BE2C (cell line): ENCODE measurements around the gene FRK.
"Not testable (repeated sequence)": the region's sequence is repeated elsewhere in the genome, so short reads cannot be mapped to it uniquely, and the experiment has no call there.

Source experiments
- DNase-seq: peaks from one replicate; pipeline ENCODE4 v3.0.0-alpha.2; 2020
- H3K27me3 ChIP-seq: fragments of 250-450 bp; sonication (Bioruptor Pico); 2 replicates; pipeline ENCODE4 v1.5.1; 2020; ENCODE audit warnings: mild to moderate bottlenecking
- H3K36me3 ChIP-seq: fragments of 250-450 bp; sonication (Bioruptor Pico); 2 replicates; pipeline ENCODE4 v1.5.1; 2020; ENCODE audit warnings: mild to moderate bottlenecking
- H3K4me1 ChIP-seq: fragments of 250-450 bp; sonication (Bioruptor Pico); 2 replicates; pipeline ENCODE4 v1.5.1; 2020
- H3K4me3 ChIP-seq: 2 replicates; pipeline ENCODE4 v1.5.1; 2011; ENCODE audit warnings: low read depth, low read length
- H3K9me3 ChIP-seq: fragments of 250-450 bp; sonication (Bioruptor Pico); 2 replicates; pipeline ENCODE4 v1.5.1; 2020
- TF ChIP-seq, protein P1 (sequence below): IDR thresholded peaks from 2 replicates; pipeline ENCODE4 v1.5.1; 2012; ENCODE audit warnings: mild to moderate bottlenecking, low read depth, low read length

FRK gene

GRCh38 chr6:115971785-115972184, 88.9 kb downstream of the FRK start:
- Histone ChIP-seq H3K36me3 (no peaks in the 10 kb centered on the region), H3K4me1 (no peaks in the 10 kb centered on the region), H3K9me3 (no peaks in the 10 kb centered on the region), H3K27me3 (no peaks in the 10 kb centered on the region), H3K4me3 (no peak overlapping the region)
- DNase-seq: no peak
- TF ChIP-seq, protein P1, sequence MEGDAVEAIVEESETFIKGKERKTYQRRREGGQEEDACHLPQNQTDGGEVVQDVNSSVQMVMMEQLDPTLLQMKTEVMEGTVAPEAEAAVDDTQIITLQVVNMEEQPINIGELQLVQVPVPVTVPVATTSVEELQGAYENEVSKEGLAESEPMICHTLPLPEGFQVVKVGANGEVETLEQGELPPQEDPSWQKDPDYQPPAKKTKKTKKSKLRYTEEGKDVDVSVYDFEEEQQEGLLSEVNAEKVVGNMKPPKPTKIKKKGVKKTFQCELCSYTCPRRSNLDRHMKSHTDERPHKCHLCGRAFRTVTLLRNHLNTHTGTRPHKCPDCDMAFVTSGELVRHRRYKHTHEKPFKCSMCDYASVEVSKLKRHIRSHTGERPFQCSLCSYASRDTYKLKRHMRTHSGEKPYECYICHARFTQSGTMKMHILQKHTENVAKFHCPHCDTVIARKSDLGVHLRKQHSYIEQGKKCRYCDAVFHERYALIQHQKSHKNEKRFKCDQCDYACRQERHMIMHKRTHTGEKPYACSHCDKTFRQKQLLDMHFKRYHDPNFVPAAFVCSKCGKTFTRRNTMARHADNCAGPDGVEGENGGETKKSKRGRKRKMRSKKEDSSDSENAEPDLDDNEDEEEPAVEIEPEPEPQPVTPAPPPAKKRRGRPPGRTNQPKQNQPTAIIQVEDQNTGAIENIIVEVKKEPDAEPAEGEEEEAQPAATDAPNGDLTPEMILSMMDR: no peak

DNA sequence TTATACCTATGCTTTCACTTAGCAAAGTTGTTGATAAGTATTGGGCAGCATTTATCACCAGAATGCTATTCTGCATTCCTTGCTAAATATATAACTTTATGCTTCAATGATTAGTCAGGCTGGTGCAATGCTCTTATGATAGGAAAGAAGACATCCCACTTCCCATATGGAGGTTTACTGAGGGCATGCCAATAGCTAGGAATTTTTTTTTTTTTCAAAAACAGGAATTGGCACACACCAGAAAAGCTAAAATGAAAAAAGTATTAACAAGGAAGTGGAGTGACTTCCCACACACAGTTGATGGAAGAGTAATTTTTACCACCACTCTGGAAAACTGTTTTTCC, 90.8 kb downstream of the FRK start:
- Histone ChIP-seq H3K36me3 (no peaks in the 10 kb centered on the region), H3K4me3 (no peak overlapping the region), H3K4me1 (no peaks in the 10 kb centered on the region), H3K27me3 (no peaks in the 10 kb centered on the region), H3K9me3 (no peaks in the 10 kb centered on the region)
- DNase-seq: no peak
- TF ChIP-seq, protein P1: no peak

DNA sequence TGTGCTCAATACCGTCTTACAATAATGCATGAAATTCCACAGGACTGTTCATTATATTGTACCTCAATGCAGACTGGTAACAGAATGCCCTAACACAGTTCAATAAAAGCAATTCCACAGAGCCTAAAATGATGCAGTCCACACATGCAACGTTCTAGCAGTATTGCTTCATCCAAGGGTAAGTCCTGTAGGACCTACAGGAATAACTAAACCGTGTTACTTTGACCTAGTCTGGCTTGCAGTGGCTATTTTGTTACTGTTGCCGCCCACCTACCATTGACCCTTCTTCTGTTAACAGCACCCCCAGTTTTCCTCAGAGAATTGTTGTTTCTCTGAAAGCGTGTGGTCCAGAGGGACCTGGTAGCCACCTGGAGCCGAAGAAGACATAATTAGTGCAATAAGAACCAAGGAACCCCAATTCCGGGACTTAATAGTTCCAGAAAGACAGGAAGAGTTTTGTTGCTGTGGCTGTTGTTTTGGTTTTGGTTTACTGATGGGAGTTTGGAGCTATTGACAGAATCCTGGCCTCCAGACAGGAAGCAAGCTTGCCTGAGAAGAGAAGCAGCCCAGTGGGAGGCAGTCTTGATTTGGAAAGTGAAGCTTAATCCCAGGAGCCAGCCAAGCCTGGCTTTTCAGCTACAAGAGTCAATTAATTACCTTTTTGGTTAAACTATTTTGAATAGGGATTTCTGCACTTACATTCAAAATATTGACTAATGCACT, 91.3 kb downstream of the FRK start:
- TF ChIP-seq, protein P1: no peak
- Histone ChIP-seq H3K27me3 (no peaks in the 10 kb centered on the region), H3K4me3 (no peak overlapping the region), H3K36me3 (no peaks in the 10 kb centered on the region), H3K4me1 (no peaks in the 10 kb centered on the region), H3K9me3 (no peaks in the 10 kb centered on the region)
- no peak for DNase-seq

- not testable (repeated sequence) for H3K36me3 ChIP-seq, H3K9me3 ChIP-seq, H3K4me1 ChIP-seq, H3K27me3 ChIP-seq, DNase-seq, H3K4me3 ChIP-seq
These were observed 100.4 kb downstream of the FRK start for GRCh38 chr6:115960286-115960685.

DNA sequence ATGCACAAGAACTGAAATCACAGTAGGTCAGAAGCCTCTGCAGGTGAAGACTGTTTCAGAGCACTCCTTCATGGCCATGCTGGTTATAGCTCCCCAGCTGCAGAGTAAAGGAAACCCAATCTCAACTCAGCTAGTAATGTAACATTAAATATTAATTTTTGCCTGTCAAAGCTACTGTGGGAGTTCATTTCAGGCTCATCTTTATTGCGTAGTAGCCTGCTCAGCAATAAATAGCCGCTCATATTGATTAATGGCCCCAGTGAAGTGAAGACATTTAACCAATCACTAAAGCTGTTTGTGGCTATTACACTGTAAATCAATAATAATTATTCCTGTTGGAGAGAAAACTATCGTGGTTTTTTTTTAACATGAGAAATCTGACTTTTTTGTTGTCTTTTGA, 101.7 kb downstream of the FRK start:
- H3K9me3 ChIP-seq: no peaks in the 10 kb centered on the region
- no peak overlapping the region for H3K4me3 ChIP-seq
- TF ChIP-seq, protein P1: no peak
- H3K36me3 ChIP-seq: no peaks in the 10 kb centered on the region
- DNase-seq: no peak
- no peaks in the 10 kb centered on the region for H3K4me1 ChIP-seq
- no peaks in the 10 kb centered on the region for H3K27me3 ChIP-seq

DNA sequence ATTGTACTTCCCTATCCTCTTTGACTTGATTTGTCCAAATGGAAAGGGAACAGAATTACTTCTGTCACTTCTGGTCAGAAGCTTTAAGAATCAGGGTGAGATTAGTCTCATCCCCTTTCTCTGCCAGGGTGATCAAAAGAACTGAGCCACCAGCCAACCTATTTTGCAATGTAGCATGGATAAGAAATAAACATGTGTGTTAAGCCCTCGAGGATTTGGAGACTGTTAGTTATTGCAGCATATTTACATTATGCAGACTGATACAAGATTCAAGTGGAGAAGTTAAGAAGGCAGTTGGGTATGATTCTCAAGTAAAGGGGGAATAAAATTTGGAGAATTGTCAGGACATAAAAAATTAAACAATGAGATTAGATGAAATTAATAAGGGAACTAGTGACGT, 106.0 kb downstream of the FRK start:
- no peaks in the 10 kb centered on the region for H3K36me3 ChIP-seq
- no peaks in the 10 kb centered on the region for H3K27me3 ChIP-seq
- no peak overlapping the region for H3K4me3 ChIP-seq
- no peaks in the 10 kb centered on the region for H3K9me3 ChIP-seq
- H3K4me1 ChIP-seq: no peaks in the 10 kb centered on the region
- TF ChIP-seq, protein P1: no peak
- DNase-seq: no peak
